ENCODE measurements around the gene RUFY3.

DNA sequence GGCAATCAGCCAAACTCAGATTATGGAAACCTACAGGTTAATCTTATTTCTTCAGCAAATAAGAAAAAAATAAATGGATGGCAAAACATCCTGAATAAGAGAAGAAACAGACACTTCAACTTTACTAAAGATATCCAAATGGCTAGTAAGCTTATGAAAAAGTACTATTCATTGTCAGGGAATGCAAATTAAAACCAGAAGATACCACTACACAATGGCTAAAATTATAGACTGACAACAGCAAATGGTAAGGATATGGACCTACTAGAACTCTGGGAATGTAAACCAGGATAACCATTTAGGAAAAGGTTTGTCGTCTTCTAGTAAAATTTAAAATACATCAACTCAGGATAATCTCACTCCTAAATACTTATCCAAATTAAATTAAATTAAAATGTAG is 93.6 kb downstream of the RUFY3 start:
- TF ChIP-seq CTCF (conservative IDR thresholded peaks at IDR 0.05) = no peak
- TF ChIP-seq ZFX (IDR thresholded peaks at IDR 0.05) = no peak
